Heart right ventricle (tissue), 16 donors: ENCODE results near the gene CAMK1D. TPM values are rescaled to one million over a fixed set of nuclear protein-coding genes. Genes with fewer than 3 reads are reported as not detected.

Source experiments
- ATAC-seq, 8 donors: fragments of 200-7000 bp; cut with Tn5 transposase; one replicate each; pipeline ENCODE4 v1.9.1; 2020; ENCODE audit warnings: mild to moderate bottlenecking in 8 of 8, moderate library complexity in 8 of 8, moderate number of reproducible peaks in 1 of 8
- DNase-seq, 2 donors: peaks; one replicate each; pipeline ENCODE4 v3.0.0-alpha.2; 2020
- H3K27ac ChIP-seq, 10 donors: fragments of 200-600 bp; sonication (generic) in 2 of 10; one replicate each; pipeline versions ENCODE4 v1.5.0 to v1.8.0; 2020 to 2022; ENCODE audit warnings: mild to moderate bottlenecking in 3 of 10
- H3K27me3 ChIP-seq, 7 donors: fragments of 200-600 bp; one replicate each; pipeline ENCODE4 v1.8.0; 2021 to 2022; ENCODE audit warnings: mild to moderate bottlenecking in 2 of 7
- H3K36me3 ChIP-seq, 9 donors: fragments of 200-600 bp; sonication (generic) in 1 of 9; one replicate each; pipeline versions ENCODE4 v1.5.0 to v1.8.0; 2020 to 2022; ENCODE audit warnings: mild to moderate bottlenecking in 2 of 9
- H3K4me1 ChIP-seq, 9 donors: fragments of 200-600 bp; sonication (generic) in 1 of 9; one replicate each; pipeline versions ENCODE4 v1.5.0 to v1.8.0; 2020 to 2022; ENCODE audit warnings: mild to moderate bottlenecking in 4 of 9
- H3K4me3 ChIP-seq, 10 donors: fragments of 200-600 bp; sonication (generic) in 2 of 10; one replicate each; pipeline versions ENCODE4 v1.5.0 to v1.8.0; 2020 to 2022; ENCODE audit warnings: mild to moderate bottlenecking in 7 of 10, moderate library complexity in 2 of 10
- H3K9me3 ChIP-seq, 11 donors: fragments of 200-600 bp in 10 of 11; sonication (generic) in 2 of 11; one replicate each; pipeline versions ENCODE4 v1.5.0 to v1.8.0; 2013 to 2022; ENCODE audit warnings: mild to moderate bottlenecking in 2 of 11, control low read depth in 1 of 11, moderate library complexity in 1 of 11
- WGBS, 2 donors: extraction: QIAGEN DNeasy Blood & Tissue Kit; methylation state at CpG; one replicate each; pipeline ENCODE4 v1.1.7; 2013; ENCODE audit warnings: inconsistent platforms in 1 of 2; 5-methylcytosine and 5-hydroxymethylcytosine counted together
- intact Hi-C, 10 donors: fragments of 100-400 bp; cut with DNase I; formaldehyde crosslinking; loops; one replicate each; pipeline versions ENCODE4 v1.11.1 to v1.14.2; 2022
- polyA plus RNA-seq, 2 donors: library from polyadenylated mRNA; stranded (reverse); fragments of 200-250 nt; gene quantifications; one replicate each; pipeline ENCODE4 v1.2.3, GENCODE V29; 2013
- total RNA-seq, 10 donors: library from RNA; stranded (reverse); fragmentation: NEBNext Ultra II Directional in 3 of 10; extraction: Animal tissue kit (Norgen Biotek cat#: 25700) in 3 of 10; gene quantifications; one replicate each; pipeline versions ENCODE4 v1.2.1 to v1.2.4, GENCODE V29; 2021 to 2023
- TF ChIP-seq, protein P1 (sequence below), 9 donors: fragments of 200-600 bp; sonication (generic) in 2 of 9; IDR thresholded peaks; one replicate each; pipeline versions ENCODE4 v1.5.0 to v1.8.0; 2021 to 2022; ENCODE audit warnings: antibody characterized with exemption in 9 of 9, mild to moderate bottlenecking in 5 of 9, moderate library complexity in 1 of 9
- donor health status: Arrhythmogenic right ventricular cardiomyopathy.
- donor health status: ischemic (EF 13 %, LVEDD 7.1; RV severe dilation, severe dysfunction).
- donor health status: healthy with polysubstance abuse.
- donor health status: DM: no; HTN: yes; CAD: no.
- donor health status: DM: no; HTN: no; CAD: no.
- donor health status: ischemic (EF 25% LVEDD 6.9; RV normal size, moderate dysfunction).
- donor health status: ischemic (EF 25% LVEDD 5.7; RV mildly dilated, moderate dysfunction).
- donor health status: healthy.
- donor health status: DM: yes; HTN: yes; CAD: no.
- donor health status: Ischemic cardiomyopathy.
- donor health status: ischemic (EF 35%, LVEDD 5.7; RV mildly dilated, moderate dysfunction).
- donor health status: nonischemic (EF 11% LVEDD 7.7; RV severe dilation, severe dysfunction).
- donor health status: DM: yes; HTN: yes; CAD: no.
- donor health status: PGD.
- donor health status: ischemic (EF 29% LVEDD 5.4; RV normal size, mild dysfunction).
- donor health status: nonischemic (EF 23%, LVEDD 6.1; RV moderate dilation, normal function).

CAMK1D gene
- total and polyA plus RNA-seq, 12 donors, result 1.3 to 17.7 (median 2.6) TPM

DNA sequence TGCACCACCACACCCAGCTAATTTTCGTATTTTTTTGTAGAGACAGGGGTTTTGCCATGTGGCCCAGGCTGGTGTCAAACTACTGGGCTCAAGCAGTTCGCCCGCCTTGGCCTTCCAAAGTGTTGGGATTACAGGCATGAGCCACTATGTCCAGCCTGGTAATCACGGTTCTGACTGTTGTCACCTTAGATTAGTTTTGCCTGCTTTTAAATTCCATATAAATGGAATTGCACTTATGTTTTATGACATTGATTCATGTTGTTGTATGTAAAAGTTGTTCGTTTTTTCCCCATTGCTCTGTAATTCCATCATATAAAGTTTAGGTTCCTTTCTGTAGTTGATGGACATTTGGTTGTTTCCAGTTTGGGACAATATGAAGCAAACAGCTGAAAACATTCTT, 106.0 kb downstream of the CAMK1D start:
- WGBS, 2 donors, result 91 to 94% methylated on average over 5 of the region's 5 CpGs
- intact Hi-C loops, result no loop called here
- no peak overlapping the region for H3K27ac ChIP-seq
- H3K4me1 ChIP-seq, result peaks cover 0 to 17% (median 0%) of the 10 kb centered on the region in 9 donors
- no peaks in the 10 kb centered on the region for H3K36me3 ChIP-seq
- no peak overlapping the region for H3K4me3 ChIP-seq
- TF ChIP-seq, protein P1, sequence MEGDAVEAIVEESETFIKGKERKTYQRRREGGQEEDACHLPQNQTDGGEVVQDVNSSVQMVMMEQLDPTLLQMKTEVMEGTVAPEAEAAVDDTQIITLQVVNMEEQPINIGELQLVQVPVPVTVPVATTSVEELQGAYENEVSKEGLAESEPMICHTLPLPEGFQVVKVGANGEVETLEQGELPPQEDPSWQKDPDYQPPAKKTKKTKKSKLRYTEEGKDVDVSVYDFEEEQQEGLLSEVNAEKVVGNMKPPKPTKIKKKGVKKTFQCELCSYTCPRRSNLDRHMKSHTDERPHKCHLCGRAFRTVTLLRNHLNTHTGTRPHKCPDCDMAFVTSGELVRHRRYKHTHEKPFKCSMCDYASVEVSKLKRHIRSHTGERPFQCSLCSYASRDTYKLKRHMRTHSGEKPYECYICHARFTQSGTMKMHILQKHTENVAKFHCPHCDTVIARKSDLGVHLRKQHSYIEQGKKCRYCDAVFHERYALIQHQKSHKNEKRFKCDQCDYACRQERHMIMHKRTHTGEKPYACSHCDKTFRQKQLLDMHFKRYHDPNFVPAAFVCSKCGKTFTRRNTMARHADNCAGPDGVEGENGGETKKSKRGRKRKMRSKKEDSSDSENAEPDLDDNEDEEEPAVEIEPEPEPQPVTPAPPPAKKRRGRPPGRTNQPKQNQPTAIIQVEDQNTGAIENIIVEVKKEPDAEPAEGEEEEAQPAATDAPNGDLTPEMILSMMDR (IDR thresholded peaks at IDR 0.05), result no peak
- H3K9me3 ChIP-seq, result no peaks in the 10 kb centered on the region
- H3K27me3 ChIP-seq, result peaks cover 0 to 9% (median 0%) of the 10 kb centered on the region in 7 donors
- ATAC-seq (no peak), DNase-seq (no peak)

DNA sequence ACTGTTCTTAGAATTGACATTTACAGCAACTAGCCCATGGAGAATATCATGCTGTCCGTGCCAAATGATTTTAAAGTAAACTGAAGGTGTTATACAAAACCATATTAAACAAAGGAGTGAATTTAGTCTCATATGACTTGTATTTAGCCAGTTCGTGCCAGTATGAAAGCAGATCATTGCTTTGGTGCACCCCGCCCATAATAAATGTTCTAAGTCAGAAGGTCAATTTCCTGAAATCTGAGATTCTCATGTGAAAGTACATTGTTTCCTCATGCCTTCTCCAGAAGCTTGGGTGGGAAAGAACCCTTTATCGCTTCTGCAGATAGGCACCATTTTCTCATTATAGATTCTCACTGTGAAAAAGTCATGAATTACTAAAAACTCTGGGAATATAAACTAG, 106.4 kb downstream of the CAMK1D start:
- Histone ChIP-seq H3K36me3 (no peaks in the 10 kb centered on the region), H3K9me3 (no peaks in the 10 kb centered on the region), H3K27ac (no peak overlapping the region), H3K27me3 (peaks cover 0 to 9% (median 0%) of the 10 kb centered on the region in 7 donors), H3K4me1 (peaks cover 0 to 17% (median 0%) of the 10 kb centered on the region in 9 donors), H3K4me3 (no peak overlapping the region)
- whole genome bisulfite sequencing, 2 donors, result 60 to 76% methylated on average over 4 of the region's 4 CpGs
- DNase-seq (no peak), ATAC-seq (peak in 1 of 8 donors; percentile 33)
- intact Hi-C loops, result no loop called here
- TF ChIP-seq, protein P1 (IDR thresholded peaks at IDR 0.05), result no peak

DNA sequence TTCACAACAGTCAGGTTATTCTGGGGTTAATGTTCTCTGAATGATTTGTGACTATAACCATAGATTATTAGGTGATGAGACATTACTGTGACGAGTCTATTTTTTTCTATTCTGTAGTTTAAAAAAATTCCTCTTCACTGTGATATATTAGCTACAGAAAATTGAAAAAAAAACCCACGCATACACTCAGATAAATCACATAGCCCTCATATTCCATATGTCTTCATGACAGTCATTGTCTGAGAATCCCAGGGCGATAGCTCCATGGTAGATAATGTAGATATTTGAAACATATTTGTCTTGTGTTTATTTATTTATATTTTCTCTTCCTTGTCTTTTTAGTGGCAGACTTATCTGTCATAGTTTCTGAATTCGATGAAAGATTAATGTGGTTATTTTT, 110.0 kb downstream of the CAMK1D start:
- ATAC-seq, result no peak
- intact Hi-C loops, result no loop called here
- 78 to 80% methylated on average over 4 of the region's 4 CpGs for WGBS, 2 donors

DNA sequence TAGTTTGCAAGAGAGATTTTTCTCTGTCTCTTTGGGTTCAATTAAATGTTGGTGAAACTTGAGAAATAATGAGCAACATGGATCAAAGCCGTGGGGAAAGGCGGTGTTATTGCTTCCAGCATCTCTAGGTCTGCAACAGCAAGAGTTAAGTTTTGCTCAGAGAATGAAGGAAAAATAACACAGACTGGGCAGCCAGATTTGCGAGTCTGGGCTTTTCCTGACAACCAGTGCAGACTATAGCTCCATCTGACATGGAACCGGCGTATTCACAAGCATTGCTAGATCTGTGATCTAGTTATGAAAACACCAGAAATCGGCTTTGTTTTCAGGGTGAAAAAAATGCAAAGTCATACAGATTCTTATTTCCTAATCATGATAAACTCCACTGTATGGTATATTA, 110.4 kb downstream of the CAMK1D start:
- TF ChIP-seq, protein P1 (IDR thresholded peaks at IDR 0.05), result no peak
- DNase-seq (no peak), ATAC-seq (no peak)
- no peak overlapping the region for H3K27ac ChIP-seq
- no peak overlapping the region for H3K4me3 ChIP-seq
- peaks cover 0 to 9% (median 0%) of the 10 kb centered on the region in 7 donors for H3K27me3 ChIP-seq
- intact Hi-C loops, result no loop called here
- no peaks in the 10 kb centered on the region for H3K36me3 ChIP-seq
- H3K9me3 ChIP-seq, result no peaks in the 10 kb centered on the region
- peaks cover 0 to 17% (median 0%) of the 10 kb centered on the region in 9 donors for H3K4me1 ChIP-seq
- WGBS, 2 donors, result 56 to 66% methylated on average over 6 of the region's 6 CpGs

More for the DNA sequence above, 110.0 kb downstream of the CAMK1D start:
- H3K27me3 ChIP-seq, result peaks cover 0 to 9% (median 0%) of the 10 kb centered on the region in 7 donors
- H3K4me1 ChIP-seq, result peaks cover 0 to 17% (median 0%) of the 10 kb centered on the region in 9 donors
- no peaks in the 10 kb centered on the region for H3K9me3 ChIP-seq
- H3K27ac ChIP-seq, result no peak overlapping the region
- TF ChIP-seq, protein P1 (IDR thresholded peaks at IDR 0.05), result no peak
- H3K36me3 ChIP-seq, result no peaks in the 10 kb centered on the region
- no peak for DNase-seq
- H3K4me3 ChIP-seq, result no peak overlapping the region
